Smooth muscle cell (in vitro differentiated cells): ENCODE data around the gene MEF2A. TPM values are rescaled to one million over a fixed set of nuclear protein-coding genes. Genes with fewer than 3 reads are reported as not detected.

ENCODE experiments used
- DNase-seq: peaks from one replicate; lab custom pipeline; 2025; ENCODE audit not compliant: unreplicated experiment; lab: John Stamatoyannopoulos, UW
- H2AFZ ChIP-seq: fragments of 200-600 bp; sonication (generic); 2 replicates; pipeline ENCODE4 v1.6.0; 2016; ENCODE audit warnings: antibody characterized with exemption, low read depth, mild to moderate bottlenecking
- H3F3A ChIP-seq: fragments of 200-600 bp; sonication (generic); 2 replicates; pipeline ENCODE4 v1.6.0; 2017; ENCODE audit warnings: antibody characterized with exemption, low read depth
- H3K27ac ChIP-seq: fragments of 200-600 bp; sonication (generic); 2 replicates; pipeline ENCODE4 v1.5.1; 2016; ENCODE audit warnings: low read depth, mild to moderate bottlenecking
- H3K27me3 ChIP-seq: fragments of 200-600 bp; sonication (generic); 2 replicates; pipeline ENCODE4 v1.6.1; 2016; ENCODE audit warnings: low read depth, mild to moderate bottlenecking
- H3K36me3 ChIP-seq: fragments of 200-600 bp; sonication (generic); 2 replicates; pipeline ENCODE4 v1.5.1; 2016; ENCODE audit warnings: low read depth
- H3K4me1 ChIP-seq: fragments of 200-600 bp; sonication (generic); 2 replicates; pipeline ENCODE4 v1.5.1; 2016; ENCODE audit warnings: low read depth
- H3K4me2 ChIP-seq: fragments of 200-600 bp; sonication (generic); 2 replicates; pipeline ENCODE4 v1.6.0; 2016; ENCODE audit warnings: mild to moderate bottlenecking
- H3K4me3 ChIP-seq: fragments of 200-600 bp; sonication (generic); 2 replicates; pipeline ENCODE4 v1.5.1; 2016; ENCODE audit warnings: mild to moderate bottlenecking
- H3K79me2 ChIP-seq: fragments of 200-600 bp; sonication (generic); 2 replicates; pipeline ENCODE4 v1.6.0; 2016; ENCODE audit warnings: low read depth, mild to moderate bottlenecking
- H3K9ac ChIP-seq: fragments of 200-600 bp; sonication (generic); 2 replicates; pipeline ENCODE4 v1.6.0; 2016; ENCODE audit warnings: low read depth
- H3K9me3 ChIP-seq: fragments of 200-600 bp; sonication (generic); replicated peaks from 2 replicates; pipeline ENCODE4 v1.5.1; 2016; ENCODE audit warnings: low read depth
- H4K20me1 ChIP-seq: fragments of 200-600 bp; sonication (generic); 2 replicates; pipeline ENCODE4 v1.6.0; 2016; ENCODE audit warnings: low read depth
- CTCF ChIP-seq: fragments of 200-600 bp; sonication (generic); IDR thresholded peaks from 2 replicates; pipeline ENCODE4 v1.5.1; 2017; ENCODE audit warnings: borderline replicate concordance, mild to moderate bottlenecking, antibody characterized with exemption; ENCODE audit not compliant: insufficient read depth, poor library complexity, severe bottlenecking
- WGBS: methylation state at CpG from one replicate; pipeline ENCODE4 v1.1.7; 2016; ENCODE audit warnings: low lambda C conversion rate; 5-methylcytosine and 5-hydroxymethylcytosine counted together
- polyA plus RNA-seq: library from polyadenylated mRNA; unstranded; fragments of >200 nt; fragmentation: Nextera tagmentation; extraction: Ambion mirVana; gene quantifications from 2 replicates; pipeline ENCODE4 v1.2.1, GENCODE V29; 2016
- total RNA-seq: library from RNA; depleted of rRNA; stranded (reverse); fragments of >200 nt; gene quantifications from 2 replicates; pipeline ENCODE4 v1.2.3, GENCODE V29; 2014

The MEF2A gene
- total and polyA plus RNA-seq, 2 experiments from 2014 or later = 12.3 to 75.8 TPM

DNA sequence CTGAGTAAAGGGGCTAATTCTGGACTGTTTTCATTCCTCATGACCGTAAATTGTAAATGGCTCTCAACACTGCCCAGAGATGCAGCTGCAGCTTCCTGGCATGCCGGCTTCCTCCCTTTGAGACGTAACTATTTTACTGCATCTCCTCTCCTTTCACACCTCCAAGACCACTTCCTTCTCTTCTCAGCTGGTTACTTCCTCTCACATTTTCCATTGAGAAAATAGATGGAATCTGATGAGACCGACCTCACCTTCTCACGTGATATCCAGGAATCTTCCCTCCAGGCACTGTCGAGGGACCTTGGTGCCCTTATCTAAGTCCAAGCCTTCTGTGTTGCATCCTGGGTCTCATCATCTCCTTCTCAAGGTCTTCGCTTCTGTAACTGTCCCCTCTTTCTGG is 154.7 kb downstream of the MEF2A start:
- Histone ChIP-seq H3K4me2 (no peak overlapping the region), H3K4me3 (no peak overlapping the region), H3K36me3 (no peaks in the 10 kb centered on the region), H3K79me2 (no peaks in the 10 kb centered on the region), H3K9me3 (no peaks in the 10 kb centered on the region), H3K27ac (no peak overlapping the region), H3K4me1 (peaks cover 4% of the 10 kb centered on the region), H2AFZ (no peak overlapping the region), H3K9ac (no peak overlapping the region), H3K27me3 (no peaks in the 10 kb centered on the region), H3F3A (peaks cover 6% of the 10 kb centered on the region), H4K20me1 (peaks cover 24% of the 10 kb centered on the region)
- WGBS = 88% methylated on average over 7 of the region's 7 CpGs
- no peak for DNase-seq
- no peak for TF ChIP-seq CTCF

- no peak overlapping the region for H3K4me2 ChIP-seq
- no peaks in the 10 kb centered on the region for H3K9me3 ChIP-seq
- WGBS = 95% methylated on average over 3 of the region's 3 CpGs
Measured at GRCh38 chr15:99721104-99721778, 155.5 kb downstream of the MEF2A start.

DNA sequence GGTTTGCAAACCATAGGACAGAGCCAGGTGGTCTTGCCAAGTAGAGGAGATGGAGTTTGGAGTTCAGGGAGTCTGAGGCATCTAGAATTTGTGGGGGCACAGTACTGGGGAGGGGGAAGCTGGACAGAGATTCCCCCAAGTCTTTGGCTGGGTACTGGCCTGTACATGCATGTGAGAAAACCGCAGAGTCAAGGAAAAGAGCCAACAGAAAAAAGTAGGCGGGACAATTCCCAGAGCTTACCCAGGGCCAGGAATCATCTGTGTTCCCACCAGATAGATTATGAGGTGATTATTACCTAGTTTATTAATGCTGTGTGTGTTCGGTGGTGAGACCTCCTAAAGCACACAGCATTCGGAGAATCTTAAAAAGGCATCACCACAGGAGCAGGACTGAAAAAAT is 156.1 kb downstream of the MEF2A start:
- no peaks in the 10 kb centered on the region for H3K36me3 ChIP-seq
- no peak for TF ChIP-seq CTCF
- H3K27me3 ChIP-seq = no peaks in the 10 kb centered on the region
- peaks cover 4% of the 10 kb centered on the region for H3K4me1 ChIP-seq
- 92% methylated on average over 4 of the region's 4 CpGs for WGBS
- no peak overlapping the region for H3K9ac ChIP-seq
- H3K79me2 ChIP-seq = no peaks in the 10 kb centered on the region
- H3K4me3 ChIP-seq = no peak overlapping the region
- H4K20me1 ChIP-seq = peaks cover 24% of the 10 kb centered on the region
- H3K27ac ChIP-seq = no peak overlapping the region
- H3K9me3 ChIP-seq = no peaks in the 10 kb centered on the region
- no peak overlapping the region for H3K4me2 ChIP-seq
- no peak for DNase-seq
- H3F3A ChIP-seq = peaks cover 6% of the 10 kb centered on the region
- no peak overlapping the region for H2AFZ ChIP-seq

More at GRCh38 chr15:99721104-99721778, 155.5 kb downstream of the MEF2A start:
- Histone ChIP-seq H3K27me3 (no peaks in the 10 kb centered on the region), H3K4me1 (peaks cover 4% of the 10 kb centered on the region), H3K27ac (no peak overlapping the region), H3K9ac (no peak overlapping the region), H4K20me1 (peaks cover 24% of the 10 kb centered on the region), H3F3A (peaks cover 6% of the 10 kb centered on the region), H2AFZ (no peak overlapping the region), H3K4me3 (no peak overlapping the region), H3K36me3 (no peaks in the 10 kb centered on the region), H3K79me2 (no peaks in the 10 kb centered on the region)
- DNase-seq = no peak
- no peak for TF ChIP-seq CTCF

GRCh38 chr15:99722406-99722805 is 156.6 kb downstream of the MEF2A start:
- no peaks in the 10 kb centered on the region for H3K9me3 ChIP-seq
- H3K27ac ChIP-seq = no peak overlapping the region
- TF ChIP-seq CTCF = no peak
- H2AFZ ChIP-seq = no peak overlapping the region
- DNase-seq = no peak
- peaks cover 24% of the 10 kb centered on the region for H4K20me1 ChIP-seq
- no peaks in the 10 kb centered on the region for H3K36me3 ChIP-seq
- H3K4me1 ChIP-seq = peaks cover 4% of the 10 kb centered on the region
- H3K9ac ChIP-seq = no peak overlapping the region
- WGBS = 97% methylated on average over 3 of the region's 3 CpGs
- no peaks in the 10 kb centered on the region for H3K27me3 ChIP-seq
- H3K4me2 ChIP-seq = no peak overlapping the region
- no peak overlapping the region for H3K4me3 ChIP-seq
- H3K79me2 ChIP-seq = no peaks in the 10 kb centered on the region
- H3F3A ChIP-seq = peaks cover 6% of the 10 kb centered on the region
